Activated CD4-positive, alpha-beta T cell treated with anti-CD3 and anti-CD28 coated beads, Interleukin-2, amount 10 ng/mL, durations not matched to agents 24 days and 14 days (primary cell): Measurements from ENCODE around the gene ZNF302. TPM values are rescaled to one million over a fixed set of nuclear protein-coding genes. Genes with fewer than 3 reads are reported as not detected.
A peak's percentile ranks its signal among the peaks of the same experiment; 100 is the strongest.

Experiments used
- DNase-seq: peaks from one replicate; pipeline ENCODE4 v3.0.0; 2022
- H3K27ac Mint-ChIP-seq: one replicate; pipeline ENCODE4 v1.8.0; 2022; ENCODE audit warnings: mild to moderate bottlenecking, mixed read lengths
- H3K27me3 Mint-ChIP-seq: one replicate; pipeline ENCODE4 v1.8.0; 2022; ENCODE audit warnings: mixed read lengths
- H3K36me3 Mint-ChIP-seq: one replicate; pipeline ENCODE4 v1.8.0; 2022; ENCODE audit warnings: low read depth, mild to moderate bottlenecking, mixed read lengths
- H3K4me1 Mint-ChIP-seq: one replicate; pipeline ENCODE4 v1.8.0; 2021; ENCODE audit warnings: mixed read lengths
- H3K4me3 Mint-ChIP-seq: one replicate; pipeline ENCODE4 v1.8.0; 2022; ENCODE audit warnings: mild to moderate bottlenecking, moderate library complexity, mixed read lengths
- H3K9me3 Mint-ChIP-seq: one replicate; pipeline ENCODE4 v1.8.0; 2021; ENCODE audit warnings: mixed read lengths
- intact Hi-C: fragments of 100-400 bp; cut with micrococcal nuclease; formaldehyde crosslinking; loops from one replicate; pipeline ENCODE4 v1.15.1; 2023
- total RNA-seq: library from RNA; stranded (reverse); gene quantifications from 2 replicates; pipeline ENCODE4 v1.2.3, GENCODE V29; 2022

ZNF302 gene
- total RNA-seq, 1 donor from 2014 or later, result 15.2 TPM

DNA sequence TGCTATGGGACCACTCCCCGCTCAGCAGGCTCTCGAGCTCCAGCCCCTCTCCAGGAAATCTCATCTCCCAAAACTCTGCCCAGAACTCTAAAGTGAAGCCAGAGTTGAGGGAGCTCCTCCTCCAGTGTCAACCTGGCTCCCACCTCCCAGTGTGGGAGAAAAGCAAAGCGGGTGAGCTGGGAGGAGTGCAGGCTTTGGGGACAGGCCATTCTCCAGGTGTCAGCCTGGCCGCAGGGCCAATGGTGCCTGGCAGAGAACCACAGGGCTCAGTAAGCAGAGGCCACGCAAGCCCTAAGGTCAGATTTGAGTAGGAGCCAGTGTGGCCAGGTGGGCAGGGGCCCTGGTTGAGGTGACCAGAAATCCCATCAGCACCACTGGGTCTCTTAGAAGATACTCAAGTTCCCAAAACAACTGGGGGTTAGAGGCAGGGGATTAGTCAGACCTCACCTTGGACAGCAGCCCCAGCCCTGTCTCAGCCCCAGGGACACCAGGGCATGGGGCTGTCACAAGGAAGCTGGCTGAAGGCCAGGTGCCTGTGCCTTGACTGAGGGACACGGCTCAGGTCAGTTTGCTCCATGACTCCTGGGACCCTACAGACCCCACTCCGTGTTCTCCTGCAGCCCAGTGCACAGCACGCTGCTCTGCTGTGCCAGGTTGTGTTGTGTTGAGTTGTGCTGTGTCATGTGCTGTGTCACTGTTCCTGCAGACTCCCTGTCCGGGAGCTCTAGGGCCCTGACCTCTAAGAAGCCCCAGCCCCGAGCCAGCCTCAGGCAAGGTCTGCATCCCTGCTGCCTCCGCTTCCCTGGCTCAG lies 53.7 kb downstream of the ZNF302 start:
- DNase-seq, result no peak
- Mint-ChIP-seq H3K27ac (no peak overlapping the region), H3K4me3 (no peak overlapping the region), H3K4me1 (peaks cover 23% of the 10 kb centered on the region), H3K9me3 (peaks cover 7% of the 10 kb centered on the region), H3K36me3 (peaks cover 14% of the 10 kb centered on the region), H3K27me3 (no peaks in the 10 kb centered on the region)
- intact Hi-C loops, result no loop called here

GRCh38 chr19:34731964-34732363 lies 54.5 kb downstream of the ZNF302 start:
- H3K4me3 Mint-ChIP-seq, result no peak overlapping the region
- H3K27me3 Mint-ChIP-seq, result no peaks in the 10 kb centered on the region
- intact Hi-C loops, result no loop called here
- H3K36me3 Mint-ChIP-seq, result peaks cover 18% of the 10 kb centered on the region
- DNase-seq, result no peak
- peaks cover 23% of the 10 kb centered on the region for H3K4me1 Mint-ChIP-seq
- no peak overlapping the region for H3K27ac Mint-ChIP-seq
- peaks cover 7% of the 10 kb centered on the region for H3K9me3 Mint-ChIP-seq

DNA sequence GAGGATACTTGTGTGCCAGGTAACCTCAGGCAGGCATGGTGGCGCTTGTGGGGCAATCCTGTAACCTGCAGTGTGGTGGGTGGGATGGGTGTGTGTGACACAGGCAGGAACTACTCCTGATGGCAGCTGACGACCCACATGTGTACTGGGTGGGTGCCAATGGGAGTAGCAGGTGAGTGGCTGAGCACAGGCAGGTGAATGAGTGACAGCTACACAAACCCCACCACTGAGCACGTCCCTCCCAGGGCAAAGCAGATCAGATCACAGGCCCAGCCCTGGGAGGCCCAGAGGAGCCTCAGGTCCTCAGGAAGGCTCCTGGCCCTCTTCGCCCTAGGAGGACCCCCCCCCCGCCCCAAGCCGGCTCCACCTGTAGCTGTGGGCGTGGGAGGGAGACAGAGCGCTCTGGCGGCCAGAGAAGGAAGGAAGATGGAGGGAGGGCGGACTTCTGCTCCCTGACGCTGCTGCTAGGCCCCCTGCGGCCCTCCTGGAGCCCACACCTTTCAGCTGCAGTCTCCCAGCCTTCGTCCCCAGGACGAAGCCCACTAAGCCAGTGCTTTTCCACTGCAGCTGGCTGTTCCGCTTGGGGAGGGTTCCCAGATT lies 55.2 kb downstream of the ZNF302 start:
- DNase-seq, result peak; percentile 61
- H3K4me3 Mint-ChIP-seq, result peak overlapping the region; percentile 65

GRCh38 chr19:34733266-34733745 lies 55.8 kb downstream of the ZNF302 start:
- peak overlapping the region; percentile 96 for H3K27ac Mint-ChIP-seq

More for the DNA sequence above, 55.2 kb downstream of the ZNF302 start:
- intact Hi-C loops, result loop anchor here (1.0 kb wide), 1 partner anchor 55 kb away; the partner anchor contains the start of genes SCGB2B2 and ZNF302
- Mint-ChIP-seq H3K27me3 (no peaks in the 10 kb centered on the region), H3K9me3 (peaks cover 7% of the 10 kb centered on the region), H3K27ac (peak overlapping the region; percentile 51), H3K36me3 (peaks cover 22% of the 10 kb centered on the region), H3K4me1 (peaks cover 23% of the 10 kb centered on the region)

GRCh38 chr19:34733746-34734536 lies 56.5 kb downstream of the ZNF302 start, which contains the start of gene ZNF181:
ZNF181 (plus strand) TSS chr19:34734243; CDS start chr19:34735038, 795 bp downstream.
- Mint-ChIP-seq H3K4me3 (peak within 1 kb of the TSS; percentile 93), H3K9me3 (peaks cover 11% of the 10 kb centered on the region), H3K27me3 (no peaks in the 10 kb centered on the region), H3K27ac (peak within 1 kb of the TSS; percentile 96), H3K4me1 (peaks cover 23% of the 10 kb centered on the region), H3K36me3 (peaks cover 29% of the 10 kb centered on the region)
- DNase-seq, result peak; percentile 94
- intact Hi-C loops, result loop anchor here (1.0 kb wide), 2 partner anchors 39 to 57 kb away; partner anchors contain the start of genes SCGB2B2, ZNF302 and ZNF599

More at GRCh38 chr19:34733266-34733745, 55.8 kb downstream of the ZNF302 start:
- no peaks in the 10 kb centered on the region for H3K27me3 Mint-ChIP-seq
- H3K9me3 Mint-ChIP-seq, result peaks cover 11% of the 10 kb centered on the region
- H3K4me3 Mint-ChIP-seq, result peak overlapping the region; percentile 93
- H3K4me1 Mint-ChIP-seq, result peaks cover 23% of the 10 kb centered on the region
- intact Hi-C loops, result loop anchor here (1.0 kb wide), 1 partner anchor 56 kb away; the partner anchor contains the start of genes SCGB2B2 and ZNF302
- no peak for DNase-seq
- H3K36me3 Mint-ChIP-seq, result peaks cover 25% of the 10 kb centered on the region

- Mint-ChIP-seq H3K4me3 (peak overlapping the region; percentile 93), H3K9me3 (peaks cover 16% of the 10 kb centered on the region), H3K4me1 (peaks cover 23% of the 10 kb centered on the region), H3K27ac (peak overlapping the region; percentile 96), H3K27me3 (no peaks in the 10 kb centered on the region), H3K36me3 (peaks cover 36% of the 10 kb centered on the region)
- intact Hi-C loops, result loop anchor here (1.0 kb wide), 1 partner anchor 39 kb away; the partner anchor contains the start of gene ZNF599
- no peak for DNase-seq
Observed at GRCh38 chr19:34734537-34735103, 57.1 kb downstream of the ZNF302 start.

Other genes starting within 250 kb of the ZNF302 start
- 186 and 190 TPM in 2 replicates for gene UBA2, start 249.3 kb upstream of the ZNF302 start, total RNA-seq
- 0.47 and 1.0 TPM in 2 replicates for gene WTIP, start 195.9 kb upstream of the ZNF302 start, total RNA-seq
- 0.24 and 0.40 TPM in 2 replicates for gene SCGB2B2, start 519 bp upstream of the ZNF302 start, total RNA-seq
- gene ZNF181, start 56.6 kb downstream of the ZNF302 start, total RNA-seq, result 3.9 and 4.4 TPM in 2 replicates
- 2.2 and 2.4 TPM in 2 replicates for gene ZNF599, start 95.5 kb downstream of the ZNF302 start, total RNA-seq
- gene ZNF30, start 249.2 kb downstream of the ZNF302 start, total RNA-seq, result 3.6 and 4.4 TPM in 2 replicates